IMR-90 (cell line): ENCODE measurements around the gene OR2T4. TPM values are rescaled to one million over a fixed set of nuclear protein-coding genes. Genes with fewer than 3 reads are reported as not detected.

Experiments used
- polyA plus RNA-seq, 3 experiments: library from polyadenylated mRNA; depleted of rRNA; stranded (reverse); fragments of >200 nt; gene quantifications; 2 replicates each; pipeline ENCODE4 v1.2.3, GENCODE V29; 2012; ENCODE audit warnings: low replicate concordance in 1 of 3
- total RNA-seq: library from RNA; depleted of rRNA; stranded (reverse); fragments of >200 nt; gene quantifications from 2 replicates; pipeline ENCODE4 v1.2.3, GENCODE V29; 2012; rRNA removed

OR2T4 gene
- total and polyA plus RNA-seq, 2 of the 4 experiments (the other 2 are of a cell fraction), result not detected

Other genes starting within 250 kb of the OR2T4 start
- gene OR2M5, start 216.5 kb upstream of the OR2T4 start, total RNA-seq, result not detected in 2 replicates
- gene OR2M5, start 216.5 kb upstream of the OR2T4 start, polyA plus RNA-seq (2012; rRNA removed), result not detected in 2 replicates
- not detected in 2 replicates for gene OR2M2, start 186.8 kb upstream of the OR2T4 start, total RNA-seq
- not detected in 2 replicates for gene OR2M2, start 186.8 kb upstream of the OR2T4 start, polyA plus RNA-seq (2012; rRNA removed)
- not detected in 2 replicates for gene OR2M3, start 164.4 kb upstream of the OR2T4 start, total RNA-seq
- gene OR2M3, start 164.4 kb upstream of the OR2T4 start, polyA plus RNA-seq (2012; rRNA removed), result not detected in 2 replicates
- not detected in 2 replicates for gene OR2M4, start 130.2 kb upstream of the OR2T4 start, total RNA-seq
- gene OR2M4, start 130.2 kb upstream of the OR2T4 start, polyA plus RNA-seq (2012; rRNA removed), result not detected in 2 replicates
- gene OR2T33, start 83.7 kb upstream of the OR2T4 start, total RNA-seq, result not detected in 2 replicates
- gene OR2T33, start 83.7 kb upstream of the OR2T4 start, polyA plus RNA-seq (2012; rRNA removed), result not detected in 2 replicates
- not detected in 2 replicates for gene OR2T12, start 58.2 kb upstream of the OR2T4 start, total RNA-seq
- not detected in 2 replicates for gene OR2T12, start 58.2 kb upstream of the OR2T4 start, polyA plus RNA-seq (2012; rRNA removed)
- gene OR2M7, start 37.1 kb upstream of the OR2T4 start, total RNA-seq, result not detected in 2 replicates
- gene OR2M7, start 37.1 kb upstream of the OR2T4 start, polyA plus RNA-seq (2012; rRNA removed), result not detected in 2 replicates
- not detected in 2 replicates for gene OR14C36, start 12.9 kb upstream of the OR2T4 start, total RNA-seq
- gene OR14C36, start 12.9 kb upstream of the OR2T4 start, polyA plus RNA-seq (2012; rRNA removed), result not detected in 2 replicates
- not detected in 2 replicates for gene OR2T6, start 14.1 kb downstream of the OR2T4 start, total RNA-seq
- gene OR2T6, start 14.1 kb downstream of the OR2T4 start, polyA plus RNA-seq (2012; rRNA removed), result not detected in 2 replicates
- not detected in 2 replicates for gene OR2T1, start 41.4 kb downstream of the OR2T4 start, total RNA-seq
- not detected in 2 replicates for gene OR2T1, start 41.4 kb downstream of the OR2T4 start, polyA plus RNA-seq (2012; rRNA removed)
- not detected in 2 replicates for gene OR2T2, start 84.0 kb downstream of the OR2T4 start, total RNA-seq
- not detected in 2 replicates for gene OR2T2, start 84.0 kb downstream of the OR2T4 start, polyA plus RNA-seq (2012; rRNA removed)
- not detected in 2 replicates for gene OR2T3, start 111.7 kb downstream of the OR2T4 start, total RNA-seq
- not detected in 2 replicates for gene OR2T3, start 111.7 kb downstream of the OR2T4 start, polyA plus RNA-seq (2012; rRNA removed)
- gene OR2T5, start 126.9 kb downstream of the OR2T4 start, total RNA-seq, result not detected in 2 replicates
- not detected in 2 replicates for gene OR2T5, start 126.9 kb downstream of the OR2T4 start, polyA plus RNA-seq (2012; rRNA removed)
- gene OR2G6, start 146.4 kb downstream of the OR2T4 start, total RNA-seq, result not detected in 2 replicates
- gene OR2G6, start 146.4 kb downstream of the OR2T4 start, polyA plus RNA-seq (2012; rRNA removed), result not detected in 2 replicates
- gene OR2T29, start 201.1 kb downstream of the OR2T4 start, total RNA-seq, result not detected in 2 replicates
- not detected in 2 replicates for gene OR2T29, start 201.1 kb downstream of the OR2T4 start, polyA plus RNA-seq (2012; rRNA removed)
- not detected in 2 replicates for gene OR2T34, start 213.1 kb downstream of the OR2T4 start, total RNA-seq
- not detected in 2 replicates for gene OR2T34, start 213.1 kb downstream of the OR2T4 start, polyA plus RNA-seq (2012; rRNA removed)
- not detected in 2 replicates for gene OR2T10, start 236.0 kb downstream of the OR2T4 start, total RNA-seq
- not detected in 2 replicates for gene OR2T10, start 236.0 kb downstream of the OR2T4 start, polyA plus RNA-seq (2012; rRNA removed)